ENCODE measurements around the gene MYOC. TPM values are rescaled to one million over a fixed set of nuclear protein-coding genes. Genes with fewer than 3 reads are reported as not detected.
A peak's percentile ranks its signal among the peaks of the same experiment; 100 is the strongest.
"Not testable (repeated sequence)": the region's sequence is repeated elsewhere in the genome, so short reads cannot be mapped to it uniquely, and the experiment has no call there.

The MYOC gene
- total RNA-seq = 10 to 100 TPM in 1 of 2 donors, 1 to 10 TPM in 1; 7.4 to 10.9 TPM
- long read RNA-seq, transcript MYOC-201 (3 exons, 2,095 nt) = major isoform, 15 of 15 reads
- long read RNA-seq, partial matches to known transcripts = 0 of 15 reads
- long read RNA-seq, other reads (novel, unspliced or antisense) = 0 of 15 reads

- DNase-seq (no peak), ATAC-seq (no peak)
- intact Hi-C loops (cut with DNase I) = no loop called here
Observed at GRCh38 chr1:171652234-171652822, at the start of gene MYOC. MYOC (minus strand) TSS chr1:171652688; CDS start chr1:171652611, 77 bp downstream.

GRCh38 chr1:171699531-171699930 is 47.0 kb upstream of the MYOC start:
- ATAC-seq (no peak), DNase-seq (no peak)
- intact Hi-C loops (cut with DNase I) = no loop called here

GRCh38 chr1:171695772-171696171 is 43.3 kb upstream of the MYOC start:
- ATAC-seq; intact Hi-C loops (cut with DNase I); DNase-seq: not testable (repeated sequence)

GRCh38 chr1:171693541-171693940 is 41.1 kb upstream of the MYOC start:
- ATAC-seq; DNase-seq; intact Hi-C loops (cut with DNase I): not testable (repeated sequence)

GRCh38 chr1:171683870-171684269 is 31.4 kb upstream of the MYOC start:
- intact Hi-C loops (cut with DNase I) = no loop called here
- ATAC-seq = no peak
- DNase-seq = no peak

- intact Hi-C loops (cut with DNase I) = no loop called here
- DNase-seq (no peak), ATAC-seq (no peak)
Observed at GRCh38 chr1:171680339-171680738, 27.9 kb upstream of the MYOC start.

- DNase-seq (no peak), ATAC-seq (no peak)
- intact Hi-C loops (cut with DNase I) = no loop called here
Observed at GRCh38 chr1:171676823-171677222, 24.3 kb upstream of the MYOC start.

GRCh38 chr1:171674431-171675405 is 22.2 kb upstream of the MYOC start:
- intact Hi-C loops (cut with DNase I) = no loop called here
- ATAC-seq (peak in 1 of 2 donors; percentile 59), DNase-seq (no peak)

GRCh38 chr1:171670739-171671138 is 18.3 kb upstream of the MYOC start:
- intact Hi-C loops (cut with DNase I) = no loop called here
- ATAC-seq (no peak), DNase-seq (no peak)

GRCh38 chr1:171668372-171668771 is 15.9 kb upstream of the MYOC start:
- intact Hi-C loops (cut with DNase I) = no loop called here
- ATAC-seq = no peak
- DNase-seq = no peak

GRCh38 chr1:171666114-171666769 is 13.8 kb upstream of the MYOC start:
- ATAC-seq (peak; percentile 76 to 79), DNase-seq (no peak)
- intact Hi-C loops (cut with DNase I) = no loop called here

- intact Hi-C loops (cut with DNase I) = no loop called here
Observed at GRCh38 chr1:171664976-171665375, 12.5 kb upstream of the MYOC start.

GRCh38 chr1:171663854-171664575 is 11.5 kb upstream of the MYOC start:
- no peak for DNase-seq
- ATAC-seq = no peak
- intact Hi-C loops (cut with DNase I) = no loop called here

More at GRCh38 chr1:171664976-171665375, 12.5 kb upstream of the MYOC start:
- DNase-seq (no peak), ATAC-seq (no peak)

- ATAC-seq = no peak
- intact Hi-C loops (cut with DNase I) = no loop called here
- DNase-seq = no peak
Observed at GRCh38 chr1:171663036-171663853, 10.8 kb upstream of the MYOC start.

GRCh38 chr1:171661076-171661650 is 8.7 kb upstream of the MYOC start:
- DNase-seq (no peak), ATAC-seq (no peak)
- intact Hi-C loops (cut with DNase I) = no loop called here

GRCh38 chr1:171656206-171656605 is 3.7 kb upstream of the MYOC start:
- ATAC-seq; intact Hi-C loops (cut with DNase I); DNase-seq: not testable (repeated sequence)

GRCh38 chr1:171655746-171656116 is 3.2 kb upstream of the MYOC start:
- no peak for DNase-seq
- ATAC-seq = no peak
- intact Hi-C loops (cut with DNase I) = no loop called here
